NCI-H524 (cell line): ENCODE data around the gene ADARB1.

ENCODE experiments used
- DNase-seq, 2 experiments: peaks; one replicate each; lab custom pipeline; 2025; lab: John Stamatoyannopoulos, UW

Gene ADARB1

GRCh38 chr21:45039317-45040156 lies 34.8 kb upstream of the ADARB1 start:
- no peak for DNase-seq

- no peak for DNase-seq
Measured at GRCh38 chr21:45040157-45040711, 34.1 kb upstream of the ADARB1 start.

- no peak for DNase-seq
Measured at GRCh38 chr21:45040739-45041138, 33.6 kb upstream of the ADARB1 start.

- DNase-seq = no peak
Measured at GRCh38 chr21:45041351-45041805, 33.0 kb upstream of the ADARB1 start.

- DNase-seq = no peak
Measured at GRCh38 chr21:45041984-45042663, 32.3 kb upstream of the ADARB1 start.

- no peak for DNase-seq
Measured at GRCh38 chr21:45042664-45043161, 31.7 kb upstream of the ADARB1 start.

- DNase-seq = no peak
Measured at GRCh38 chr21:45043541-45044020, 30.8 kb upstream of the ADARB1 start.

GRCh38 chr21:45045481-45045880 lies 28.9 kb upstream of the ADARB1 start:
- no peak for DNase-seq

GRCh38 chr21:45047257-45047656 lies 27.1 kb upstream of the ADARB1 start:
- DNase-seq = no peak

- DNase-seq = no peak
Measured at GRCh38 chr21:45048026-45048698, 26.2 kb upstream of the ADARB1 start.

- peak in 1 of 2 experiments; percentile 42 for DNase-seq
Measured at GRCh38 chr21:45048968-45049367, 25.4 kb upstream of the ADARB1 start.

- DNase-seq = no peak
Measured at GRCh38 chr21:45049714-45050344, 24.6 kb upstream of the ADARB1 start.

GRCh38 chr21:45050345-45050796 lies 24.0 kb upstream of the ADARB1 start:
- no peak for DNase-seq

- no peak for DNase-seq
Measured at GRCh38 chr21:45050797-45051489, 23.4 kb upstream of the ADARB1 start.

- no peak for DNase-seq
Measured at GRCh38 chr21:45051580-45052434, 22.6 kb upstream of the ADARB1 start.

- DNase-seq = no peak
Measured at GRCh38 chr21:45052960-45053359, 21.4 kb upstream of the ADARB1 start.

GRCh38 chr21:45053561-45054226 lies 20.7 kb upstream of the ADARB1 start:
- no peak for DNase-seq

- no peak for DNase-seq
Measured at GRCh38 chr21:45054227-45054926, 20.0 kb upstream of the ADARB1 start.
